Lower lobe of right lung (tissue), 2 donors: ENCODE data around the gene SGK1. TPM values are rescaled to one million over a fixed set of nuclear protein-coding genes. Genes with fewer than 3 reads are reported as not detected.
"Not testable (repeated sequence)": the region's sequence is repeated elsewhere in the genome, so short reads cannot be mapped to it uniquely, and the experiment has no call there.

ENCODE experiments used
- ATAC-seq, 2 donors: fragments of 200-7000 bp; cut with Tn5 transposase; one replicate each; pipeline ENCODE4 v1.9.1; 2020 to 2022; ENCODE audit warnings: mild to moderate bottlenecking in 2 of 2, moderate library complexity in 2 of 2
- DNase-seq: peaks from one replicate; pipeline ENCODE4 v3.0.0-alpha.2; 2020
- H3K27ac ChIP-seq: fragments of 200-600 bp; one replicate; pipeline ENCODE4 v1.8.0; 2022
- H3K27me3 ChIP-seq: fragments of 200-600 bp; one replicate; pipeline ENCODE4 v1.8.0; 2022; ENCODE audit warnings: low read depth
- H3K36me3 ChIP-seq: fragments of 200-600 bp; one replicate; pipeline ENCODE4 v1.8.0; 2022; ENCODE audit warnings: mild to moderate bottlenecking
- H3K4me1 ChIP-seq: fragments of 200-600 bp; one replicate; pipeline ENCODE4 v1.8.0; 2022
- H3K4me3 ChIP-seq: fragments of 200-600 bp; one replicate; pipeline ENCODE4 v1.8.0; 2022; ENCODE audit warnings: mild to moderate bottlenecking
- H3K9me3 ChIP-seq: fragments of 200-600 bp; one replicate; pipeline ENCODE4 v1.8.0; 2022
- CTCF ChIP-seq: fragments of 200-600 bp; IDR thresholded peaks from one replicate; pipeline ENCODE4 v1.8.0; 2022; ENCODE audit warnings: antibody characterized with exemption, mild to moderate bottlenecking
- intact Hi-C: fragments of 100-400 bp; cut with DNase I; formaldehyde crosslinking; loops from one replicate; pipeline ENCODE4 v1.11.0; 2022
- total RNA-seq: library from RNA; stranded (reverse); fragmentation: NEBNext Ultra II Directional; extraction: Animal tissue kit (Norgen Biotek cat#: 25700); gene quantifications from one replicate; pipeline ENCODE4 v1.2.1, GENCODE V29; 2021
- donor health status: DM: no; HTN: yes; CAD: no; lungs with severe emphysema.

The SGK1 gene
- total RNA-seq, 1 donor from 2014 or later = 195 TPM

DNA sequence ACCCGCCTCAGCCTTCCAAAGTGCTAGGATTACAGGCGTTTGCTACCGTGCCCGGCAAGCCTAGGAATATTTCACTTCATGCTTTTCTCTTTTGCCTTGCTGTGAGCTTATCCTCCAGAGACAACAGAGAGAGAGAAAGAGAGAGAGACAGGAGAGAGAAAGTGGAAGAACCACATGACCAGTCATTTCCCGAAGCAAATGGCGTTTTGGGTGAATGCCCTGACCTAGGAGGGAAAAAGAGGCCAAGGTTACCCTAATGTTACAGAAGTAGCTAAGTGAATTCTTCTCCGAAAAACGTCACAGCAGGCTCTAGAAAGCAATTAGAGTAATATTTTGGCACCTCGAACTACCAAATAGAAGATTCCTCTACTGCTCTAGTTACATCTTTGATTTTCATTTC lies 9.1 kb downstream of the SGK1 start:
- no peak for DNase-seq
- no peaks in the 10 kb centered on the region for H3K36me3 ChIP-seq
- no peak overlapping the region for H3K4me3 ChIP-seq
- TF ChIP-seq CTCF = no peak
- H3K4me1 ChIP-seq = no peaks in the 10 kb centered on the region
- intact Hi-C loops = no loop called here
- no peaks in the 10 kb centered on the region for H3K27me3 ChIP-seq
- no peak for ATAC-seq
- no peaks in the 10 kb centered on the region for H3K9me3 ChIP-seq
- no peak overlapping the region for H3K27ac ChIP-seq

GRCh38 chr6:134307870-134308269 lies 10.0 kb downstream of the SGK1 start:
- no peaks in the 10 kb centered on the region for H3K36me3 ChIP-seq
- no peaks in the 10 kb centered on the region for H3K27me3 ChIP-seq
- ATAC-seq (no peak), DNase-seq (no peak)
- TF ChIP-seq CTCF = no peak
- H3K9me3 ChIP-seq = no peaks in the 10 kb centered on the region
- H3K4me1 ChIP-seq = no peaks in the 10 kb centered on the region
- intact Hi-C loops = no loop called here
- no peak overlapping the region for H3K4me3 ChIP-seq
- H3K27ac ChIP-seq = no peak overlapping the region

DNA sequence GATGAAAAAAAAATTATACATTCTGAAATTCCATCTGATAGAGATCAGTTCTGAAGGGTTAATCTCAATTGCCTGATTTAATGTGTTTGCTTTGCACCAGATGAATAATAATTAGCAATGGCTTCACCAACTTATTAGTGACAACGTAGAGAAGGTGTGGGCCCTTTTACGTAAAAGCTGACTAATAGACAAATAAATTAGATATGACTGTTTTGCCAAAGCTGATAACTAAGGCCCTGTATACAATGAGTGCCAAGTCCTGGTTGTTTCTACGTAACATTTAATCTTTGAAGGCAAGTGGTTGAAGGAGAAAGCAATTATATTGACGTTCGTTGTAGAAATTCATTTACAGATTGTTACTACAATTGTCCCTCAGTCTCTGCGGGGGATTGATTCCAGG lies 10.8 kb downstream of the SGK1 start:
- H3K27ac ChIP-seq = no peak overlapping the region
- no peaks in the 10 kb centered on the region for H3K36me3 ChIP-seq
- no peaks in the 10 kb centered on the region for H3K27me3 ChIP-seq
- H3K4me1 ChIP-seq = no peaks in the 10 kb centered on the region
- intact Hi-C loops = no loop called here
- H3K9me3 ChIP-seq = no peaks in the 10 kb centered on the region
- ATAC-seq (no peak), DNase-seq (no peak)
- no peak for TF ChIP-seq CTCF
- H3K4me3 ChIP-seq = no peak overlapping the region

DNA sequence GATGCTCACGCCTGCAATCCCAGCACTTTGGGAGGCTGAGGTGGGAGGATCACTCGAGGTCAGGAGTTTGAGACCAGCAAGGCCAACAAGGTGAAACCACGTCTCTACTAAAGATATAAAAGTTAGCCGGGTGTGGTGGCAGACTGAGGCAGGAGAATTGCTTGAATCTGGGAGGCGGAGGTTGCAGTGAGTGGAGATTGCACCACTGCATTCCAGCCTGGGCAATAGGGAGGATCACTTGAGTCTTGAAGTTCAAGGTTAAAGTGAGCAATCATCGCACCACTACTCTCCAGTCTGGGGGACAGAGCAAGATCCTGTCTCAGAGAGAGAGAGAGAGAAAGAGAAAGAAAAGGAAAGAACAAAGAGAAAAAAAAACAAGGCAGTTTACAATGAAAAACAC lies 13.5 kb downstream of the SGK1 start:
- H3K4me1 ChIP-seq, DNase-seq, H3K9me3 ChIP-seq, H3K36me3 ChIP-seq, H3K27ac ChIP-seq, H3K27me3 ChIP-seq, H3K4me3 ChIP-seq, intact Hi-C loops: not testable (repeated sequence)
- ATAC-seq = peak in 1 of 2 donors; percentile 43

DNA sequence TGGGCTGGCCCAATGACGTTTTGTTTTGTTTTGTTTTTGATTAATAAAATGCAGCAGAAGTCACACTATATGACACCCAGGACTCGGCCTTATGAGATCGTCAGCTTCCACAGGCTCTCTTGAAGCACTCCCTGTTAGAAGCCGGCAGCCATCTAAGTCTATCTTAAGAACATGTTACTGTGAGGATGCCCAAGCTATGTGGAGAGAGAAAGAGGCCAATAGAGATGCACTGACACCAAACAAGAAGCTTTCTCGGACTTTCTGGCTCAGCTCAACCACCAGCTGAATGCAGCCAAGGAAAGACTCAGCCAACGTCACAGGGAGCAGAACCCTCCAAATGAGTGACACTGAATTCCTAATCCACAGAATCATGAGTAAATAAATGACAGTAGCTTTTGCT lies 14.0 kb downstream of the SGK1 start:
- no peak for TF ChIP-seq CTCF
- Histone ChIP-seq H3K36me3 (no peaks in the 10 kb centered on the region), H3K4me3 (no peak overlapping the region), H3K9me3 (no peaks in the 10 kb centered on the region), H3K27ac (no peak overlapping the region), H3K4me1 (no peaks in the 10 kb centered on the region), H3K27me3 (no peaks in the 10 kb centered on the region)
- DNase-seq (no peak), ATAC-seq (no peak)
- intact Hi-C loops = no loop called here

DNA sequence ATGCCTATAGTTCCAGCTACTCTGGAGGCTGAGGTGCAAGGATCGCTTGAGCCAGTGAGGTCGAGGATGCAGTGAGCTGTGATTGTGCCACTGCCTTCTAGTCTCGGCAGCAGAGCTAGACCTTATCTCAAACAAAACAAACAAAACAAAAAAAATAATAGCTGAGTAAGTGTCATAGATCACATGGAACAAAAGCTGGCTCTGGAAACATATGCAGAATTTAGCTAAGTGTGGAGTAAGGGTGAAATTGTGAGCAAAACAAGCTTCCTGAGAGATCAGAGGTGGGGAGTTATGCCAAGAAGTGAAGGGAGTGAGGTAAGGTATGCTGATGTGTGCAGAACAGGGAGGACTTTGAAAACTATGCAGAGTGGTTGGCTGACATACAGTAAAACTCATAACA lies 18.7 kb downstream of the SGK1 start:
- TF ChIP-seq CTCF = no peak
- Histone ChIP-seq H3K27ac (no peak overlapping the region), H3K4me3 (no peak overlapping the region), H3K27me3 (no peaks in the 10 kb centered on the region), H3K4me1 (peaks cover 7% of the 10 kb centered on the region), H3K9me3 (no peaks in the 10 kb centered on the region), H3K36me3 (no peaks in the 10 kb centered on the region)
- intact Hi-C loops = no loop called here
- DNase-seq (no peak), ATAC-seq (peak; percentile 64 to 79)
